Glutamatergic neuron (in vitro differentiated cells): ENCODE measurements around the gene RNF17. TPM values are rescaled to one million over a fixed set of nuclear protein-coding genes. Genes with fewer than 3 reads are reported as not detected.

Experiments
- DNase-seq: peaks from one replicate; pipeline ENCODE4 v3.0.0; 2022
- H3K27ac Mint-ChIP-seq: one replicate; pipeline ENCODE4 v1.8.0; 2020; ENCODE audit warnings: mild to moderate bottlenecking, mixed read lengths, inconsistent platforms; ENCODE audit not compliant: unreplicated experiment
- H3K27me3 Mint-ChIP-seq: one replicate; pipeline ENCODE4 v1.8.0; 2020; ENCODE audit warnings: mild to moderate bottlenecking, moderate library complexity, mixed read lengths, inconsistent platforms; ENCODE audit not compliant: unreplicated experiment
- H3K36me3 Mint-ChIP-seq: one replicate; pipeline ENCODE4 v1.8.0; 2020; ENCODE audit warnings: mild to moderate bottlenecking, mixed read lengths, inconsistent platforms; ENCODE audit not compliant: unreplicated experiment
- H3K4me1 Mint-ChIP-seq: one replicate; pipeline ENCODE4 v1.8.0; 2020; ENCODE audit warnings: mild to moderate bottlenecking, low read depth, mixed read lengths, inconsistent platforms; ENCODE audit not compliant: unreplicated experiment
- H3K4me3 Mint-ChIP-seq: one replicate; pipeline ENCODE4 v1.8.0; 2020; ENCODE audit warnings: mild to moderate bottlenecking, mixed read lengths, inconsistent platforms; ENCODE audit not compliant: unreplicated experiment
- H3K9me3 Mint-ChIP-seq: one replicate; pipeline ENCODE4 v1.8.0; 2020; ENCODE audit warnings: mild to moderate bottlenecking, moderate library complexity, mixed read lengths, inconsistent platforms; ENCODE audit not compliant: unreplicated experiment
- CTCF ChIP-seq: fragments of 200-600 bp; sonication (generic); IDR thresholded peaks from one replicate; pipeline ENCODE4 v1.5.0; 2021; ENCODE audit not compliant: partially characterized antibody, unreplicated experiment
- total RNA-seq: library from RNA; stranded (reverse); fragmentation: NEBNext Ultra II Directional; extraction: Animal tissue kit (Norgen Biotek cat#: 25700); gene quantifications from one replicate; pipeline ENCODE4 v1.2.1, GENCODE V29; 2021; ENCODE audit not compliant: unreplicated experiment

The RNF17 gene
- total RNA-seq, 1 donor from 2014 or later: not detected

- no peaks in the 10 kb centered on the region for H3K36me3 Mint-ChIP-seq
- no peak for TF ChIP-seq CTCF
- H3K4me1 Mint-ChIP-seq: no peaks in the 10 kb centered on the region
- H3K4me3 Mint-ChIP-seq: no peak overlapping the region
- DNase-seq: no peak
- no peaks in the 10 kb centered on the region for H3K27me3 Mint-ChIP-seq
- H3K9me3 Mint-ChIP-seq: no peaks in the 10 kb centered on the region
- H3K27ac Mint-ChIP-seq: no peak overlapping the region
These were observed 141.3 kb downstream of the RNF17 start for GRCh38 chr13:24905242-24905641.

- DNase-seq: no peak
- no peaks in the 10 kb centered on the region for H3K9me3 Mint-ChIP-seq
- H3K36me3 Mint-ChIP-seq: no peaks in the 10 kb centered on the region
- no peaks in the 10 kb centered on the region for H3K4me1 Mint-ChIP-seq
- no peak overlapping the region for H3K4me3 Mint-ChIP-seq
- H3K27ac Mint-ChIP-seq: no peak overlapping the region
- no peak for TF ChIP-seq CTCF
- H3K27me3 Mint-ChIP-seq: no peaks in the 10 kb centered on the region
These were observed 142.3 kb downstream of the RNF17 start for GRCh38 chr13:24906268-24906667.

GRCh38 chr13:24910502-24911132 is 146.6 kb downstream of the RNF17 start:
- Mint-ChIP-seq H3K4me1 (no peaks in the 10 kb centered on the region), H3K36me3 (no peaks in the 10 kb centered on the region), H3K9me3 (peaks cover 2% of the 10 kb centered on the region), H3K4me3 (no peak overlapping the region), H3K27me3 (peaks cover 2% of the 10 kb centered on the region), H3K27ac (no peak overlapping the region)
- DNase-seq: no peak
- TF ChIP-seq CTCF: no peak

GRCh38 chr13:24911133-24911908 is 147.4 kb downstream of the RNF17 start:
- Mint-ChIP-seq H3K9me3 (peaks cover 2% of the 10 kb centered on the region), H3K27ac (no peak overlapping the region), H3K27me3 (peaks cover 2% of the 10 kb centered on the region), H3K36me3 (no peaks in the 10 kb centered on the region), H3K4me1 (no peaks in the 10 kb centered on the region), H3K4me3 (no peak overlapping the region)
- no peak for TF ChIP-seq CTCF
- no peak for DNase-seq

GRCh38 chr13:24916464-24916863 is 152.5 kb downstream of the RNF17 start:
- TF ChIP-seq CTCF: no peak
- H3K4me1 Mint-ChIP-seq: peaks cover 2% of the 10 kb centered on the region
- peaks cover 2% of the 10 kb centered on the region for H3K27me3 Mint-ChIP-seq
- no peak for DNase-seq
- peaks cover 2% of the 10 kb centered on the region for H3K9me3 Mint-ChIP-seq
- H3K27ac Mint-ChIP-seq: no peak overlapping the region
- H3K4me3 Mint-ChIP-seq: no peak overlapping the region
- no peaks in the 10 kb centered on the region for H3K36me3 Mint-ChIP-seq
